Stimulated activated CD4-positive, alpha-beta T cell treated with anti-CD3 and anti-CD28 coated beads, Interleukin-15, amount 100 ng/mL, for 1 hour (primary cell): ENCODE results near the gene HSD17B10.
"Not testable (repeated sequence)": the region's sequence is repeated elsewhere in the genome, so short reads cannot be mapped to it uniquely, and the experiment has no call there.

ENCODE experiments used
- DNase-seq, 2 donors: peaks; one replicate each; pipeline ENCODE4 v3.0.0-alpha.2; 2020; ENCODE audit warnings: low read depth in 1 of 2, low spot score in 1 of 2

Gene HSD17B10

DNA sequence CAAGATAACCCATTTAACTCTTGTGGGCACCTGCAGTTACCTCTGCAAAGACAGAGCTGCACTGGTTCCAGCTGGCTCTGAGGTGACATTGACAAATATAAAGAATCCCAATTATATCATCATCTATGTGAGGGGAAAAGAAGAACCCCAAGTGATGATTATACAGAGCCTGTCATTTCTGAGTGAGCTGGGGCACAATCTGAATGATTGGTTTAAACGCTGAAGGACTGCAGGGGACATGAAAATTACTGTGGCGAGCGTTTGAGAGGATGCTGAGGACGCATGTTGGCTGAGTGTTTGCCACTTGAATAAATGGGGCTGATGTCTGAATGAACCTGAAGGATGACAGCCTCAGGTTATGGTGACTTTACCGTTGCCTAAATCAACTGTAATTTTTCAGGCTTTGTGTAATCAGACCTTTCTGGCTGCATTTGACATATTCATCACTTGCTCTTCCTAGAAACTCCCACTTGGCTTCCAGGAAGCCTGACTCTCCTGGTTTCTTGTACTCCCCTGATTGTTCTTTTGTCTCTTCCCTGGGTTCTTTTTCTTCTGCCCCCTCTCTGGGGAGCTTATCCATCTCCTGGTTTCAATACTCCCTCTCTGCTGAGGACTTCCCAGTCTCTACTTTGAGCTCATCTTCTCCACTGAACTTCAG lies 4.1 kb upstream of the HSD17B10 start:
- DNase-seq = no peak

DNA sequence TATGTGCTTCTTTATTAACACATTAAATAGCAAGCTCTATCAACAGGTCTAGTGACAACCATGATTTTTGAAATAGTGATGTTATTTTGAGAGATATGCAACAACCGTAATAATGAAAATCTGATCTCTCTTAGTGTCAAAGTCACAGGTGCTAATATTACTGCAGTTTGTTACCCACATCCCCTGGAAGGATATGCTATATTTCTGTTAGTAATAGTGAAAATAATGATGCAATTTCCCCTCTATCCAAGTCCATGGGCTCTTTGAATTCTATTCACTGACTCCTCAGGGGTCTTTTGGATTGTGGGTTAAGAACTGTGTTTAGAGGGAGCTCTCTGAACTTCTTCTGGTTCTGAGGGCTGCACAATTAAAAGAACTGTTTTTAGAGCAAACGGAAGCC lies 3.0 kb upstream of the HSD17B10 start:
- DNase-seq = no peak

DNA sequence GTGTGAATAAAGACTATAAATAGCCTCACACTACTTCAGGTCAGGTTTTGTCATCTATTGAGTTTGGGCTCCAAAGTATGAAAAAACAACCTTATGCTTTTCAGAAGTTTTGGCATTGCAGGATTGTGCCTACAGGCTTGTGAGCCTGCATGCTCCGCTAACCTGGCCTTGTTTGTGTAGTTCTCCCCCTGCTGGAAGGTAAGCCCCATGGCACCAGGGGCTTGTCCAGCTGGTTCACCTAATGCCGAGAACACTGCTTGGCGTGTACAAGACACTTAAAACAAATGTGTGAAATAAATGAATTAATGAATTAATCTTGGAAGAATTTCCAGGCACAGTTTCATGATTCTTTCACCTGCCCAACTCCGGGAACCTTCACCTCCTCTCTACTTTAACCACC lies 1.8 kb upstream of the HSD17B10 start:
- peak; percentile 17 to 27 for DNase-seq

DNA sequence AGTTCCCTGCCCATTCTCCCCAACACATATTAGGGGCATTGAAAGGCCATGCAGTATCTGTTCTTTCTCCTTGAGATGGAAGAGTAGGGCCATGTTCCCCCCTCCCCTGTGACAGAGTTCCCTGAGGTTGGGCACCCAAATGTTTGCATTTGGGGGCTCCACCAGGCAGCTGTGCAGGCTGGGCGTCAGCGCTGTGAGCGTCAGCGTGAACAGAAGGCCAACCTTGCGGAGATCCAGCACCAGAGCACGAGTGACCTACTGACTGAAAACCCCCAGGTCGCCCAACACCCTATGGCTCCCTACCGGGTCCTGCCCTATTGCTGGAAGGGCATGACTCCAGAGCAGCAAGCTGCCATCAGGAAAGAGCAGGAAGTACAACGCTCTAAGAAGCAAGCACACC lies 3.9 kb downstream of the HSD17B10 start:
- no peak for DNase-seq

DNA sequence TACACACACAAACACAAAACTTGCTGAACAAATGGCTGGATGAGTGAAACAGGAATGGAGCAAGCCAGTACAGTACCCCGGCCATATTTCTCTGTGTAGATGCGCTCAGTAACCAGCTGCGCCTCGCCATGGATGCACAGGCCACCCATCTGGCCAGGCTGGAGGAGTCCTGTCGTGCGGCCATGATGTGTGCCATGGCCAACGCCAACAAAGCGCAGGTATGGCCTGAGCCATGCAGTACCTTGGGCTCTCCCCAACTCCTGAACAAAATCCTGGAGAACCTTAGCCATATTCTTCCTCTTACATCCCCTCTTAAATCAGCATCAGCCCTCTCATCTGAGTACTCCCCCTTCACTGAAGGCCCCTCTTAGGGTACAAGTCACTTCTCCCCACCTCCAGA lies 4.4 kb downstream of the HSD17B10 start:
- no peak for DNase-seq

DNA sequence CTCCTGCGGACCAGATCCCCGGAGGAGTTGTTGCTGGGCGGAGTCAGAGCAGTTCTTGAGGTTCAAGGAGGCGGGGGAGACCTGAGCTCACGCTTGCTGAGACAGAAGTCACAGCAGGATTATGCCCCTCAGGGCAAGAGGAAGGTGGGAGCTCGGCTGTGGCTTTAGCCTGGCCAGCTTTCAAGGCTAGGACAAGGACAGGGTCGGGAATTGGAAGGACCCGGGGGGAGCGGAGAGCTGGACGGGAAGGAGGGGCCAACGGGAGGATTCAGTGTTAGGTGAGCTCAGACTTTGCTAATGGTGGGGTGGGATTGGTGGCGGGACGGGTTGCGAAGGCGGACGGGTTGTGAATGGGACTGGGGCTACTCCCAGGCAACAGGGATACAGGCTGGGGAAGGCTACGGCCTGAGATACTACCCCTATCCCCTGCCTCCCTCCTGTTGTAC lies 11.3 kb downstream of the HSD17B10 start, which contains the start of gene RIBC1:
RIBC1 (plus strand) TSS at position 13 of the 446 bp plus-strand sequence. CDS start 3,404 bp downstream, outside the sequence.
- DNase-seq = no peak

DNA sequence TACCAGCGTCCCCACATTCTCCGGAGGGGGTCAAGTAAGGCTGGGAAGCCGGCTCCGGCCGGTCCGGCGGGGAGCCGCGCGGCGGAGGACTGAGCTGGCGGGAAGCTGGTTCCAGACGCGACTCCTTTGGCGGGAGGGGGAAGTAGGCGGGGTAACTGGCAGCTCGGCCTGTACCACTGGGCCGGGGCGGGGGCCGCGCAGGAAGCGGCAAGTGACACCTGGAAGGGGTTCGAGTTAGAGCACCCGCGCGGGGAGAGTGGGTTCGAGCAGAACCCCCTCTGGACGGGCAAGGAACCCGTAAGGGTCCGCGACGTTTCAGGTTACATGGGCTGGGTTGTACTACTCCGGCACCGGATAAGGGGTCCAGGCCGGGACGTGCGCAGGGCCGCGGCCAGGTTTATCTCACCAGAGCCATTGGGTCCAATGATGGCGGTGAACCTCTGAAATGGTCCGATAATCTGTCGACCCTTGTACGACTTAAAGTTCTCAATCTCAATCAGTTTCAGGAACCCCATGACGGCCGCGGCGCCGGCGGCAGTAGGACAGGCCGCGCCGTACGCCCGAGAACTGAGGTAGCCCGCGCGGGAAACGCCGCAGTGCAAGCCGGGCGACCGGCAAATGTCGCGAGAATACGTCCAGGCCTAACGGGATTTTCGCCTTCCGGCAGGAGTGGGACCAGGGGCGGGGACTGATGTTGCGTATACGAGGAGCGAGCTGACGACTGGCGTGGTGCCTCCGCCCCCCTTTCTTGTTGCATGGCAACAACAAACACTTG lies 11.9 kb downstream of the HSD17B10 start, which contains the start of gene SMC1A:
SMC1A (minus strand) TSS at position 569 of the 775 bp plus-strand sequence; CDS start at position 515, 54 bp downstream.
- DNase-seq = peak; percentile 81 to 85

DNA sequence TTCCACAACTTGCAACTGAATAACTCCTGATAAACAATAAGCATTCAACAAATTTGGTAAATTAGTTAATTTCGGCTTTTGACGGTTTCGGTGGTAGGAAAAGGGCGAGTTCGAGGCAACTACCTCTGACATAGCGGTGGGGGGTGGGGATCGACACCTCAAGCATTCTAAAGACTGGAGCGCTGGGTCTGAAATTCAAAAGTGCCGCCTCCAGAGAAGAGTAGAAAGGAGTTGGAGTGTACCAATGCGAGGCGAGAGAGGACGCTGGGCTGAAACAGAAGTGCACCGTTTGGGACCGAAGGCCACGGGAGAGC lies 12.4 kb downstream of the HSD17B10 start:
- no peak for DNase-seq

DNA sequence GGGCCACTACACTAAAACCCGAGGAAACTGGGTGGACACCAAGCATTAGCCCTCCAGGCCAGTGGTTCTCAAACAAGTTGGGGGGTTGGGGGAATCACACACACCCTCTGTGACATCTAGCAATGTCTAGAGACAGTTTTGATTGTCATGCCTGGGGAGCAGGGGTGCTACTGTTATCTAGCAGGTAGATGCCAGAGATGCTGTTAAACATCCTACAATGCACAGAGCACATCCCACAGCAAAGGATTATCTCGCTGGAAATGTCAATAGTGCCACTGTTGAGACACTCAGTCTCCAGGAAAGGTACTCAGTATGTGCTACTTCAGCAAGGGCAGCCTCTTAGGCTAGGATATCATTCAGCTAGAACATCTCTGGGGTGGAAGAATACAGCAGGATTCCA lies 13.0 kb downstream of the HSD17B10 start:
- DNase-seq = no peak

DNA sequence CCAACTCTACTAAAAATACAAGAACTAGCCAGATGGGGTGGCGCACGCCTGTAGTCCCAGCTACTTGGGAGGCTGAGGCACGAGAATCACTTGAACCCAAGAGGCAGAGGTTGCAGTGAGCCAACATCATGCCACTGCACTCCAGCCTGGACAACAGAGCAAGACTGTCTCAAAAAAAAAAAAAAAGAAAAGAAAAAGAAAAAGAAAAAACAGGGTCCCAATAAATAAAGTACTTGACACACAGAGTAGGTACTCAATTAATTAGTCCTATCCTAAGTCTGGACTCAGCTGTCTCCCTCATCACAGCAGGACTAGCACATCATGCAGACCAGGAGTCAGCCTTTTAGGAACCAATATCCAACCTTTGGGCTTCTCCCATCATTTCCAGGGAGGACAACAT lies 13.8 kb downstream of the HSD17B10 start:
- DNase-seq = not testable (repeated sequence)

DNA sequence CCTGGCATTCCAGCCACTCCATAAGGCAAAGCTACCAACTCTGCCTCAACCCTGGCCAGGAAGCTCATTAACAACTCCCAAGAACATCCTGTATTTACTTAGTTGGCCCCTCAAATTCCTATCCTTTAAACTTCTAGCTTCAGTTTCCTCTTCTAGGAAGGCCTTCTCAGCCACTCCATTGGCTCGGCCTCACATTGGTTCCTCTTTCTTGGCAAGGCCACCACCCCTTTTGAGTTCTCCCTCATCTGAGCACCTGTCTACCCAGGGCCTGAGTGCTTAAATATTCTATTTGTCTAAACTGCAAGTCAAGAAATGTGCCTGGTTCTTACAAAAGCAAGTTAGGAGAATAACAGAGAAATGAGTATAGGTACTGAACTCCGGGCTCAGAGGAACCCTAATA lies 21.7 kb downstream of the HSD17B10 start:
- DNase-seq = no peak

DNA sequence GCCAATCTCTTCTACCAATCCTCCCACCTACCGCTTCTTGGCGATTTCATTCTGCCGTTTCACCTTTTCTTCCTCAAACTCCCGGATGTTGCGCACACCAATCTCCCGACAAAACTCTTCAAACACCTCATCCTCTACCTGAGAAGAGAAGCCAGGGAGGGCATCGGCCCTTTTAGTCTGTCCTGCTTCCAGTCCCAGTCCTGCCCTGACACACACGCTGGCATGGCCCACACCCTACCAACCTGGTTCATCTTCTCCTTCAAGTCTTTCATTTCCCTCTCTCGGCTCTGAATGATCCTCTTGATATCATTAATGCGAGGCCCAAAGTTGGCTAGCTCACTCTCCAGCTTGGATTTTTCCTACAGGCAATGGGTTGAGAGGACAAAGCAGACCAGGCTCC lies 30.6 kb downstream of the HSD17B10 start:
- DNase-seq = no peak

DNA sequence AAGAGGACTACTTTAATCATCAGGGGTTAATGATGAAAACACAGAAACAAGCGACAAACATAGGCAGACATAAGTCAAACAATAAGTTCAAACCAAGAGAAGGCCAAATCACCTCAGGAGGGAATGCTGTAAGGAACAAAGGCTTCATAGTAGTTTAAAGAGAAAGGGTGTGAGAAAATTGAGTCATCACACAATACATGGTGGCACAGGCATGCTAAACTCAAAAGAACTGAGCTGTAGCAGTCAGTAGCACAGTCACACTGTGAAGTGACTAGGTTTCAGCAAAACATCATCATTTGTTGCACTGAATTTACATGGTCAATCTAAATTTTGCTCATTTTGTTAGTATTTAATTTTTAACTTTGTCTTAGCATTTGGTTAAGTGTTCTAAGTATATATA lies 36.0 kb downstream of the HSD17B10 start:
- DNase-seq = no peak

DNA sequence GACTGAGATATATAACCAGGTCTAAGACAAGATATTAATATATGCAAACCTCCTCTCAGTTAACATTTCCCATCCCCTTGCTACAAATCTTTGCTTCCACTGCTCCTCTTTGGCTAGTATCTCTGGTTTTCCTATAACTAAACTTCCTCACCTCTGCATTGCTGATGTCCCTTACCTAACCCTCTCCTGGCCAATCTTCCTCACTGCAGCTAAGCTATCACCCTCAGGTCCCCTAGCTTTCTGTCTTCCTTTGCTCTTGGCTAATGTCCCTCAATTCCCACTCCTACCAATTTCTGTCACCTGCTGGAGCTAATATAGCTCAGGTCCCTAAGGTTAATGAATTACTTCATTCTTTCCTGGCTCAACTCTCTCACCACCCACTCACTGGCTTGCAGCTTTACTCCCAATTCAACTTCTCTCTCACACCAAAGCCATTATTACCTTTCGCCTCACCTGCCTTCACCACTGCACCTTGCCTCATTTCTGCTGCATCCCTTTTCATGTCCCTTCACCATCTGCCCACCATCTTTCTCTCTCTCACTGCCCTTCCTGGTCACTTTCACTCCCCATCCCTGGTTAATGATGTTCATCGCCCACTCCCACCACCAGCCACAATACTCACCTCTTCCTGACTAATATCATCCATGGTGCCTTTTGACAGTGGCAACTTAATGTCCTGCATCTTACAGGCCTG lies 38.4 kb downstream of the HSD17B10 start:
- DNase-seq = no peak

DNA sequence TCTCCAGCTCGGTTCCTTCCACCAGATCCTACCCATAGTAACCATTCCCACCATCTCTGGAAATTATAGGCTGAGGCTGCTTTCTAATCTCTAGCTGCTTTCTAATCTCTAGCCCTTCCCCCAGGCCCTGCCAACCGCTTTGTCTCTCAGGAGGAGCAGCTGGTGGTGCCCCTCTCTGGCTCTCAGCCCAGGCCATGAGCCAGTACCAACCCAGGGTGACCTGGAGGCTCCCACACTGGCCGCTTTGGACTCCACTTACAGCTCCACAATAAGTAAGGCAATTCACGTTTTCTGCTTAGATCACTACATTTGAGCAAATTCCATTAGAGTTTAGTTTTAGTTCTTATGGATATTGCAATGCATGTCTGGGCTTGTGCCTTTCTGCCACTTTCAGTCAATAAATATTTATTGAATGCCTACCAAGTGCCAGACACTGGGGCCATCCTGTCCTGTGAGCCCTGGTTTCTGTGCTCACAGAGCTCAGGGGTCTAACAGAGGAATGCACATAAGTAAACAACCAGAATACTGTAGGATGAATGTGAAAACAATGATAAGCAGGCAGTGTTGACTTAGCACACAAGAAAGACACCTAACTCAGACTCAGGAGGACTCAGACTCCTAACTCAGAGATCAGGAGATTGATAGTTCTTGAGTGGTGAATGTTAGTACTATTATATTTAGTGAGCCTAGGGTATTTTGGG lies 50.6 kb downstream of the HSD17B10 start:
- no peak for DNase-seq
